Right atrium auricular region (tissue), 2 donors: ENCODE data around the gene SSC5D. TPM values are rescaled to one million over a fixed set of nuclear protein-coding genes. Genes with fewer than 3 reads are reported as not detected.

Experiments used
- DNase-seq: peaks from one replicate; pipeline ENCODE4 v3.0.0-alpha.2; 2019; ENCODE audit warnings: low spot score
- H3K27ac ChIP-seq, 2 donors: fragments of 200-600 bp; sonication (generic); 1 replicate in 1 of 2; 2 replicates in 1 of 2; pipeline ENCODE4 v1.5.1; 2016 to 2019
- H3K27me3 ChIP-seq, 2 donors: fragments of 200-600 bp; sonication (generic); one replicate each; pipeline versions ENCODE4 v1.5.1 to v1.6.0; 2017 to 2019
- H3K36me3 ChIP-seq: fragments of 200-600 bp; sonication (generic); one replicate; pipeline ENCODE4 v1.5.1; 2016
- H3K4me1 ChIP-seq, 2 donors: fragments of 200-600 bp; sonication (generic); one replicate each; pipeline versions ENCODE4 v1.5.1 to v1.6.0; 2017 to 2019
- H3K4me3 ChIP-seq, 2 donors: fragments of 200-600 bp; sonication (generic); 1 replicate in 1 of 2; 2 replicates in 1 of 2; pipeline ENCODE4 v1.5.1; 2017 to 2019; ENCODE audit warnings: mild to moderate bottlenecking in 1 of 2, moderate library complexity in 1 of 2
- H3K9me3 ChIP-seq, 2 donors: fragments of 200-600 bp; sonication (generic); one replicate each; pipeline ENCODE4 v1.5.1; 2019
- CTCF ChIP-seq, 2 donors: fragments of 200-600 bp; sonication (generic); IDR thresholded peaks; one replicate each; pipeline ENCODE4 v1.5.1; 2019; ENCODE audit warnings: antibody characterized with exemption in 2 of 2
- total RNA-seq, 2 donors: library from RNA; depleted of rRNA; stranded (reverse); fragments of >200 nt; gene quantifications; one replicate each; pipeline ENCODE4 v1.1.0, GENCODE V29; 2016

SSC5D gene
- total RNA-seq, 2 donors from 2014 or later, result 3.3 to 6.7 TPM

DNA sequence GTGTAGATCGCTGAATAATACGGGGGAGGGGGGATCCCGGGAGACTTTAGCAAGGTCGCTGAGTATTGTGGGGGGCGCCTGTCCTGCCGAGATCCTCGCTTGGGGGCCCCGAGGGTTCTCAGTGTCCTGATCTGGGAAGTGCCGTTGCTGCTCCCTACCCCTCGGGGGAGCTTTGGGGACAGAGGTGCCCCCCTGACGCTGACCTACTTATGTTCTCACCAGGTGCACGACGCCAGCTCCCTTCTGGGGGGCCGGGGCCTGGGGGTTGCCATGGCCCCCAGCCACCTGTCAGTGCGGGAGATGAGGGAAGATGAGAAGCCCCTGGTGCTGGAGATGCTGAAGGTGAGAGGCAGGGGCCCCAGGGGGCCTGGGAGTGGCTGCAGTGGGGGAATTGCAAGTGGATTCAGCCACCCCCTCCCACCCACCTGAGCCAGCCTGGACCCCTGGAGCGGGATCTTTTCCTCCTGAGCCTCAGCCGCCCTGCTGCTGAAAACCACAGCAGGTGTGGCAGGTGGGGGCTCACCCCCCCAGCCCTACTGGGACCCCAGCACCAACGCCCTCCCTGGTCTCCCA lies 2.7 kb upstream of the SSC5D start:
- Histone ChIP-seq H3K36me3 (peaks cover 11% of the 10 kb centered on the region), H3K27ac (peak overlapping the region; percentile 89), H3K9me3 (no peaks in the 10 kb centered on the region), H3K4me3 (peak overlapping the region; percentile 45 to 66), H3K27me3 (no peaks in the 10 kb centered on the region), H3K4me1 (peaks cover 0 to 60% of the 10 kb centered on the region in 2 donors)
- no peak for TF ChIP-seq CTCF (IDR thresholded peaks at IDR 0.05)
- DNase-seq, result no peak

DNA sequence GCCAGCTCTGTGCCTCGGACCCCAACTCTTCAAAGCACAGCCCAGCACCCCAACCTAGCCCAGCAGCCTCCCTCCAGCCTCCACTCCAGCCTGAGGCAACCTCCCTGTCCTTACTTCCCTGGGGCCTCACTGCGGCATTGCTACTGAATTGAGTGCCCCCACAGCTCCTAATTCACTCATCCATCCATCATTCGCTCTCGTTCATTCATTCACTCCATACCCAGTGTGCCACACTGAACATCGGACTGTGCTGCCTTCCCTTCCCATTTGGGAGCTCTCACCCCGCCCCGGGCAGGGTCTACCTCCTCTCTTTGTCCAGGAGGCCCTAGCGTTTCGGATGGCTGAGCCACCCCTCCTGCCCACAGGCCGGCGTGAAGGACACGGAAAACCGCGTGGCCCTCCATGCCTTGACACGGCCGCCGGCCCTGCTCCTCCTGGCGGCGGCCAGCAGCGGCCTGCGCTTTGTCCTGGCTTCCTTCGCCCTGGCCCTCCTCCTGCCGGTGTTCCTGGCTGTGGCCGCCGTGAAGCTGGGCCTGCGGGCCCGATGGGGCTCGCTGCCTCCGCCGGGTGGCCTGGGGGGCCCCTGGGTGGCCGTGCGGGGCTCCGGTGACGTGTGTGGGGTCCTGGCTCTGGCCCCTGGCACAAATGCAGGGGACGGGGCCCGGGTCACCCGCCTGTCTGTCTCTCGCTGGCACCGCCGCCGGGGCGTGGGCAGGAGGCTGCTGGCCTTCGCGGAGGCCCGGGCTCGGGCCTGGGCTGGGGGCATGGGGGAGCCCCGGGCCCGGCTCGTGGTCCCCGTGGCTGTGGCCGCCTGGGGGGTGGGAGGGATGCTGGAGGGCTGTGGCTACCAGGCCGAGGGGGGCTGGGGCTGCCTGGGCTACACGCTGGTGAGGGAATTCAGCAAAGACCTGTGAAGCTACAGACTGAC lies 1.9 kb upstream of the SSC5D start:
- peak in 1 of 2 donors; percentile 41 for TF ChIP-seq CTCF (IDR thresholded peaks at IDR 0.05)
- Histone ChIP-seq H3K36me3 (peaks cover 11% of the 10 kb centered on the region), H3K4me1 (peaks cover 0 to 61% of the 10 kb centered on the region in 2 donors), H3K27ac (peak overlapping the region; percentile 89), H3K9me3 (no peaks in the 10 kb centered on the region), H3K27me3 (no peaks in the 10 kb centered on the region), H3K4me3 (peak overlapping the region in 1 of 2 donors; percentile 19)
- no peak for DNase-seq

DNA sequence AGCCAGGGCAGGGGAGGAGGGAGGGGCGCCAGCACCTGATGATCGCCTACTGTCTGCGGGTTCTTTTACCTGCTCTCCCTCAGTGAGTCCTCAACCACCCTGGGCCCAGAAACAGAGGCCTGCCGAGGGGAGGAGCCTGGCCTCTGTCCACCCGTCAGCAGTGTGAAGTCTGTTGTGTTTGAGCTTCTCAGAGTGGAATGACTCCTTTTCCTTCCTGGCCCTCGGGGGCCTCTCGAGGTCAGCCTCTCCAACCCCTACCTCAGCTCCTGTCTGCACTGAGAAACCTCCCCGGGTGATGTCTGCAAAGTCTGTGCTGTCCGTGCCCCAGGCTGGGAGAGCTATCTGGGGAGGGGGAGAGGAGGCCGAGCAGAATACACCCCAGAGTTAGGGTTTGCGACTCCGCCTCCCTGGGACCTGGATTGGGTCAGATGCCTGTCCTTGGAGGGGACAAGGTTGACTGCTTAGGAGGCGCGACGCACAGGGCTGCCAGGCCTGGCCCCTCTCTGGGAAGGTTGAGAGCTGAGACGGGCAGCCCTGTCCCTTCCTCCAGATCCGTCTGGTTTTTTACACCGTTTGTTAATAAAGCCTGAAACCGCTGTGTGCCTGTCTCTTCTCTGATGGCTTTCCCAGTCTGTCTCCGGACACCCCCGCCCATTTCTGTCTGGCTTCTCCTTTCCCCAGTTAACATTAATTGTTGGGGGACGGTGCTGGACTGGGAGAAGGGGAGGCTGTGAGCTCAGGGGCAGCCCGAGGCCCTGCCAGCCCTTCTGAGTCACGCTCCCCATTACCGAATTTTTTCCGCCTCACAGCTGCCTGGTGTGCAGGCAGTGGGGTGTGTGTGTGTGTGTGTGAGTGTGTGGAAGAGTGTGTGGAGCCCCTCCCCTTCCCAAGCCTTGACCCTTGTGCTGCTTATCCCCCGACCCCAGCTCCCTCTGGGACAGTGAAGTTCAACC lies 989 bp upstream of the SSC5D start:
- Histone ChIP-seq H3K4me3 (peak overlapping the region in 1 of 2 donors; percentile 19), H3K27me3 (no peaks in the 10 kb centered on the region), H3K4me1 (peaks cover 0 to 65% of the 10 kb centered on the region in 2 donors), H3K27ac (peak overlapping the region; percentile 89), H3K36me3 (peaks cover 11% of the 10 kb centered on the region), H3K9me3 (no peaks in the 10 kb centered on the region)
- peak; percentile 86 for DNase-seq
- TF ChIP-seq CTCF (IDR thresholded peaks at IDR 0.05), result no peak

GRCh38 chr19:55488986-55489710 lies 912 bp downstream of the SSC5D start:
- Histone ChIP-seq H3K27me3 (no peaks in the 10 kb centered on the region), H3K27ac (peak overlapping the region; percentile 89), H3K4me3 (peak overlapping the region in 1 of 2 donors; percentile 4), H3K9me3 (no peaks in the 10 kb centered on the region), H3K4me1 (peaks cover 0 to 72% of the 10 kb centered on the region in 2 donors), H3K36me3 (no peaks in the 10 kb centered on the region)
- no peak for DNase-seq
- no peak for TF ChIP-seq CTCF (IDR thresholded peaks at IDR 0.05)
